Neuron (in vitro differentiated cells): ENCODE data around the gene ZNF423.

Experiments used
- H2AFZ ChIP-seq: one replicate; pipeline ENCODE4 v1.6.1; 2013; ENCODE audit warnings: low read depth, mild to moderate bottlenecking, inconsistent platforms, low read length, moderate library complexity
- H3K27me3 ChIP-seq: one replicate; pipeline ENCODE4 v1.6.1; 2013; ENCODE audit warnings: low read length; ENCODE audit not compliant: insufficient read depth
- H3K36me3 ChIP-seq: one replicate; pipeline ENCODE4 v1.6.1; 2013; ENCODE audit warnings: low read length; ENCODE audit not compliant: insufficient read depth
- H3K4me1 ChIP-seq: one replicate; pipeline ENCODE4 v1.6.1; 2013; ENCODE audit warnings: low read length; ENCODE audit not compliant: insufficient read depth
- H3K4me3 ChIP-seq: 2 replicates; pipeline ENCODE4 v1.5.1; 2013; ENCODE audit warnings: mild to moderate bottlenecking, low read length, moderate library complexity
- H3K9me3 ChIP-seq: one replicate; pipeline ENCODE4 v1.6.1; 2013; ENCODE audit warnings: low read length

ZNF423 gene

DNA sequence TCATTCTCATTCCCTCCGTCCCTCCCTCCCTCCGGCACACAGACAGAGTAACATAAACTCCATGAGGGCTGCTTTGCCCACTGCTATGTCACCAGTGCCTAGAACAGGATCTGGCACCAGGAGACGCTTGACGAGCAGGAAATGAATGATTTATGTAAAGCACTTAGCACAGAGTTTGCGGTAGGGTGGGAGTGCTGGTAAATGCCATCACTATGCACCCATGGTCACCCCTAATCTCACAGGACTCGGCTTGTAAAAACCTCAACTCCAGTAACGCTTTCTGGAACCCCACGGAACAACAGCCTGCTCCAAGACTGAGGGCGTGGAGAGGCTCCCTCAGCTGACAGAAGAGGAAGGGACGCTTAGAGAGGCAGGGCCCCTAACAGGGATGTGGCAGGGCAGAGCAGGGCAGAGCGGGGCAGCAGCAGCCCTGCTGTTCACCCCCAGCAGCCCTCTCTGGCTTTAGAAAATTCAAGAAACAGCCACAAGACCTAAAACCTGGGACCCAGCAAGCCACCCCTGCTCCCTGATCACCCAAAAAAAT lies 325.4 kb downstream of the ZNF423 start:
- Histone ChIP-seq H2AFZ (no peak overlapping the region), H3K4me3 (no peak overlapping the region), H3K36me3 (no peaks in the 10 kb centered on the region), H3K27me3 (no peaks in the 10 kb centered on the region), H3K9me3 (no peaks in the 10 kb centered on the region), H3K4me1 (peaks cover 46% of the 10 kb centered on the region)

DNA sequence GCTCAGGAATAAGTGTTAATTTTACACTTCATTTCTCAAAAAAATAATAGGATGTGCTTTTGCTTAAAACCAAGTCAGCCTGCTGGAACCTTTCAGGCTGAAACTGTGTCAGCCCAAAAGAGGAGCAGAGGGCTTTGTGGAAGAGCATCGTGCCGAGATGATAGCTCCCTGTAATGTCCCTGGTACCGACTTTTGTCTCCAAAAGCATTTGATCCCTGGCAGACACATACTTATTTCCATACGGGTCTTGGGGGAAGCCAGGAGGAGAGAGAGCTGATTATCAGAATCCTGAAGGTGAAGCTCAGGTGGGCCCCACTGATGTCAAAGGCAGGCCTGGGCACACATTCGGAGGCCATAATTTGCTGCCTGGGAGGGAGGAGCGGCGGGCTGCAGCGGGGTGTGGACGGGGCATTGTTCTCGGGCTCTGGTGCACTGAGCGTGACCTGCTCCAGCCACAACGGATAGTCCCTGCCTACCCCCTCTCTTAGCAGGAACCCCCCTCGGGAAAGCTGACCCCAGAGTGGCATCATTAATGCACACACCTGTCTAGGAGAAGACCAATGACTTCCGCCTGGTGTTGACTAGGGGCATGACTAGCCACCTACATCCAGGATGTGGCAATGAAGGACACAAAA lies 326.4 kb downstream of the ZNF423 start:
- Histone ChIP-seq H3K4me3 (no peak overlapping the region), H3K27me3 (no peaks in the 10 kb centered on the region), H3K4me1 (peaks cover 46% of the 10 kb centered on the region), H3K9me3 (no peaks in the 10 kb centered on the region), H3K36me3 (no peaks in the 10 kb centered on the region), H2AFZ (no peak overlapping the region)

DNA sequence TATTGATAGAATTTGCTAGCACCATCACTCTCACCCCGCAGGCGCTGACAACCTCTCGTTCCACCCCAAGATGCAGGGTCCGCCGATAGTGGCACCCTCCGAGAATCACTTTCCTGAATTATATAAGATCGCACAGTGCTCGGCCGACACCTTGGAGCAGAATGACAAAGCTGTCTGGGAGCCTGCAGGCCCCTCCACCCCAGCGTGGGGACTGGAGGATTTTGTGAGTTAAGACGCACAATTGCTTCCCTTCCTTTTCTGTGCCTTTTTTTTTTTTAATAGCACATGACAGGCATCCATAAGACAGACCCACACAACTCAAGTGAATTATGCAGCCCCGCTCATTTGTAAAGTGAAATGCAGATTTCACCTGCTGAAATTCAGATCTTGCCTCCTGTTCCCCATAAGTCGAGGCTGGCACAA lies 327.0 kb downstream of the ZNF423 start:
- H3K4me1 ChIP-seq: peaks cover 46% of the 10 kb centered on the region

DNA sequence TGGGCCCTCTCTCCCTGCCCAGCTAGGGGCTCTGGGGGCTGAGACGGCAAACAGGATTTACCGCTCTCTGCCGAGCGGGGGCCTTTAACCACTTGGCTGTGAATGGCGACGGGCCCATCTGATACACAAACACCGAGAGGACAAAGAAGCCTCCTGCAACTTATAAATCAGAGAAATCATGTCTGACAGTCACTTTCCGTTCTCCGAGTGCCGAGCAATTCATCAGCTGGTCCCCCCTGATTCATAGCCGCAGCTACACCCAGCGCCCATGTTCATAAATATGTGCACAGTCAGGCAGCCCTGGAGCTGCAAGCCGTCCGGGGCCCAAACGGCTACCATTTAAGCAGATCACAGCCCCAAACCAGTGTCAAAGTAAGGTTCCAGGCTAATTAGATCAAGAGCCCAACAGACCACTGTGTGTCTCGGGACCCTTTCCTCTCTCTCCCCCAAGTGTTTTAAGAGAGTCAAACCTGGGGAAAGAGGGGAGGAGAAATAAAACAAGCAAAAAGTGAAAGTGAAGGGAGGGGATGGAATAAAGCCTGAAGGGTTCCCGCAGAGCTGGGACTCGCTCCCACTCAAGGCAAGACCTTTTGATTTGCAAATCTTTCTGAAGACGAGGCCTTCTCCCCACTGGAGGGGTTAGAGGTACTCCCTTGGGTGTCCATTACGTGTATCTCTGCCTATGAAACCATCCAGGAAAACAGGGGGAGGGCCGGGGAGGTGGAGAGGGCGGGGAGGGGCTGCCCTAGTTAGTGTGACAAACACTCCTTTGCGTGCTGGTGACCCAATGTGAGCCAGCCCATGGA lies 327.6 kb downstream of the ZNF423 start:
- Histone ChIP-seq H3K4me1 (peaks cover 45% of the 10 kb centered on the region), H2AFZ (no peak overlapping the region), H3K27me3 (no peaks in the 10 kb centered on the region), H3K36me3 (peaks cover 9% of the 10 kb centered on the region), H3K9me3 (no peaks in the 10 kb centered on the region), H3K4me3 (no peak overlapping the region)

More for the DNA sequence above, 327.0 kb downstream of the ZNF423 start:
- Histone ChIP-seq H3K4me3 (no peak overlapping the region), H3K27me3 (no peaks in the 10 kb centered on the region), H2AFZ (no peak overlapping the region), H3K9me3 (no peaks in the 10 kb centered on the region), H3K36me3 (peaks cover 4% of the 10 kb centered on the region)

DNA sequence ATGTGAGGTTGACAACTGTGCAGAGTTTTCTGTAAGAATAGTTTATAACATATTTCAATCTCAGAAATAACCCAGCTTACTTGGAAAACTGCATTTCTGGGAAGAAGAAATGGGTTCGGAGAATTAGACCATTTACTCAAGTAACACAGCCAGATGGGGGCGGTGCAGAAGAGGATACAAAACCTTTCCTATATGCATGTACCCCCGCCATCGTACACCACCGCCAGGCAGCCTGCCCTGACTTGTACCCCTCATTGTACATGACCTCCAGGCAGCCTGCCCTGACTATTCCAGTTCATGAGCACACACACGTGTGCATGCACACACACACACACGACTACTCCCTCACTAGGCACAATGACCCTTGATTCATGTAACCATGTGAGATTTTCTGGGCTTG lies 328.3 kb downstream of the ZNF423 start:
- Histone ChIP-seq H2AFZ (no peak overlapping the region), H3K27me3 (no peaks in the 10 kb centered on the region), H3K4me3 (no peak overlapping the region), H3K4me1 (peaks cover 39% of the 10 kb centered on the region), H3K36me3 (peaks cover 15% of the 10 kb centered on the region), H3K9me3 (no peaks in the 10 kb centered on the region)

DNA sequence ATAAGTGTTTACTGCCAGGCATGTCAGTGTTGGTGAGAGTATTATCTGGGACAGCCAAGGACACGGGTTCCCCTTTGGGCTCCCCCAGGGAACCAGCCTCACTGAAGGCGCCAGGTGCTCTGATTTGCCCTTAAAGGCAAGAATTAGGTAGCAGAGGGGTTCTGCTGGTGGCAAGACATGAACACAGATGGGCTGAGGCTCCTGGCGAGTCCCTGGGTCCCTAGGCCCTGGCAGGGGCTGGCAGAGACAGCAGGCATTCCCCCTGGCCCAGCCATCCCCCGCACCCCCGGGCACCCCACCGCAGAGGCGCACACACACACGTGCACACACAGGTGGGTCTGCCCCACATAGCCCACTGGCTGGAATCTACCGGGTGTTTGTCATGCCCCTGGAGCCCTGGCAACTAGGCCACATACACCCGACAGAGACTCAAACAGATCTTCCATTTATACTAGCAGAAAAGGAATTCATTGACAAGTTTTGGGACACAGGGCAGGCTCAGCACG lies 329.0 kb downstream of the ZNF423 start:
- H3K4me1 ChIP-seq: peaks cover 33% of the 10 kb centered on the region
- H2AFZ ChIP-seq: no peak overlapping the region
- no peaks in the 10 kb centered on the region for H3K27me3 ChIP-seq
- peaks cover 22% of the 10 kb centered on the region for H3K36me3 ChIP-seq
- H3K9me3 ChIP-seq: no peaks in the 10 kb centered on the region
- no peak overlapping the region for H3K4me3 ChIP-seq

DNA sequence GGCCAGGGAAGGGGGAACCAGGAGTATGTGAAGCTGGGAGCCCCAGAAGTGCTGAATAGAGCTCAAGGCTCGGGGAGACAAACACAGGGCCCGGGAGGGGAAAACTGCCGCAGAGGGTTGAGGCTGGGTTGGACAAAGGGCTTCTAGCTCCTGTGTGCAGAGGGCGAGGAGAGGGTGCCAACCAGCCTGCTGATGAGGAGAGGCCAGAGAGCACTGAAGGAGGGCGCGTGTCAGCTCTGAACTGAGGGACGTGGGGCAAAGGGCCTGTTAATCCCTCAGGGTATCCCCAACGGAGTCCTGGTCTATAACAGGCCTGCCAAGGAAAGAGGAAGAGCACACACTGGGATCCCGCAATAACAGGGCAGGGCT lies 331.0 kb downstream of the ZNF423 start:
- Histone ChIP-seq H3K27me3 (no peaks in the 10 kb centered on the region), H3K4me3 (no peak overlapping the region), H2AFZ (no peak overlapping the region), H3K9me3 (no peaks in the 10 kb centered on the region), H3K36me3 (peaks cover 30% of the 10 kb centered on the region), H3K4me1 (peaks cover 19% of the 10 kb centered on the region)

DNA sequence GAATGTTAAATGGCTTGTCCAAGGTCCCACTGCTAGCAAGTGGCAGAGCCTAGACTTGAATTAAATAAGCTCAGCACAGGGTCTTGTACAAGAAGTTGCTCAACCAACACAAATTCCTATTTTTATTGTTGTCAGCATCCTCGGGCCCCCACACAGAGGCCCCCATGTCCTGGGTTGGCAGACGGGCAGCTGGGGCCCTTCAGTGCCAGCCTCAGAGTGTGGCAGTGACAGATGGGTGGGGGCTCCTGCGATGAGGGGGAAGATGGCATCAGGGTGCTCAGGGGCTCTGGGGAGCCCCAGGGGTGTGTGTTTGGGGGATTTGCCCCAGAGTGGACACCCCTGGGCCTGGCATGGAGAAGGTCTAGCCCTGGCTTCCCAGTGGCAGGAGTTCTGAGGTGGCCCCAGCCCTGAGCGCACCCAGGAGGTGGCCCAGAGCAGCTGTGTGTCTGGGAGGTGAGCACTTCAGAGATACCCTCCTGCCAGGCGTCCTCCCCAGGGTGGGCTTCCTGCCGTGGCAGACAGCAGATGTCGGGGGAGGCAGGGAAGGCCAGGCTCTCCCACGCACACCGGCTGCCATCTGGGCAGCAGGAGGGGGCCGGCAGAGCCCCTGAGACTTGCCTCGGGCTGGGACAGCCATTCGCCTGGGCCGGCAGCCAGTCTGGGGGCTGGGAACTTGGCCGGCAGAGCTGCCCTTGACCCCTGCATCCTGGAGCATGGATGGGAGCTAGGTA lies 331.5 kb downstream of the ZNF423 start:
- peaks cover 13% of the 10 kb centered on the region for H3K4me1 ChIP-seq
- peaks cover 34% of the 10 kb centered on the region for H3K36me3 ChIP-seq
- H3K27me3 ChIP-seq: no peaks in the 10 kb centered on the region
- no peak overlapping the region for H2AFZ ChIP-seq
- no peak overlapping the region for H3K4me3 ChIP-seq
- H3K9me3 ChIP-seq: no peaks in the 10 kb centered on the region

DNA sequence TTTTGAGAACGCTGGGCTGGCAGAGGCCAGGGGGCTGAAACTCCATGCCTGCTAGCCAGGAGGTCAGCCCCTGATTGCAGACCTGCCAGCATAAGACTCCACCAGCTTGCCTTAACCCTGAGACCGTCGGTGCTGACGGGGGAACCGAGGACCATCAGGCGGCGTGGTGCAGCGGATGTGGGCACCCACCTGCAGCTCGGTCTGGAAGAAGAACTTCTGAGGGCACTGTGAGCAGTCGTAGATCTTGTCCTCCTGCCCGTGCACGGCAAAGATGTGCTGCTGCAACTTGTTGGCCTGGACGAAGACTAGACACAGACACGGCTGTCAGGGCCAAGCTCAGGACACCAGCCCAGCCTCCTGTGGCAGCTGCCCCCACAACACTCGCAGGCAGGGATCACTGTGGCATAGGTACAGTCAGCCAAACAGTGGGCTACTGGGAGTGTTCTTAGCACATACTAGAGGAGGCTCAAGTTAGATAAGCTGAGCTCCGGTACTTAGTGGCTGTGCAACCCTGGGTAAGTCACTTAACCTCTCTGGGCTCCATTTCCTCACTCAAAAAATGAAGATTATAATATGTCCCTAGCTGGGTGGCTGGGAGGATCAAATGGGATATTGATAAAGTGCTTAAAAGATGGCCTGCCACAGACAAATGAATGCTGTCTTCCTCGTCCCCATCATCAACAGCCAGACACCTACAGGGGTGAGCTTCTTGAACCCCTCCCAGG lies 332.3 kb downstream of the ZNF423 start:
- Histone ChIP-seq H2AFZ (no peak overlapping the region), H3K36me3 (peaks cover 34% of the 10 kb centered on the region), H3K9me3 (no peaks in the 10 kb centered on the region), H3K27me3 (no peaks in the 10 kb centered on the region), H3K4me1 (peaks cover 5% of the 10 kb centered on the region), H3K4me3 (no peak overlapping the region)

DNA sequence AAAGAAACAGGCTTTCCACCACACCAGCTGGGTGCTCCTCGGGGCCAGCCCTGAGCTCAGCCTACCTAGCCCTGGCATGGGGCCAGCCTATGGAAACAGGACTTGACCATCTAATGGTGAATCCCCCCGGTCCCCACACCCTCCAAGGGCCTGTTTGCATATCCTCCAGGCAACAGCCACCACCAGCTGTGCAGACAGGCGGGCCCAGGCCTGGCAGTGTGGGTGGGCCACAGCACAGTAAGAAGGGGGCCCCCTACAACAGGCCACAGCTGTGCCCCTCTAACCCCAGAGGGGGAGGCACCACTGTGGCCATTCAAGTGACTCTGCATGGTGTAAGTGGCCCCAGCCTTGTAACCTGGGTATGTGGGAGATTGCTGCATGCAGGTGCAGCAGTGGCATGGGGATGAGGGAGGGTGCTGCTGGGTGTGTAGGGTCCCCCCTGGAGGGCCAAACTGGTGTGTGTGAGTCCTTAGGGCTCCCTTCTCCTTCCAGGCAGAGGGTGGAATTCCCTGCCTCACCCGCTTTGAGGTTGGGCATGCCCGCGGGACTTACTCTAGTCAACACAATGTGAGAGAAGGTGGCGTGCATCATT lies 334.1 kb downstream of the ZNF423 start:
- Histone ChIP-seq H3K4me3 (no peak overlapping the region), H3K36me3 (peaks cover 34% of the 10 kb centered on the region)

DNA sequence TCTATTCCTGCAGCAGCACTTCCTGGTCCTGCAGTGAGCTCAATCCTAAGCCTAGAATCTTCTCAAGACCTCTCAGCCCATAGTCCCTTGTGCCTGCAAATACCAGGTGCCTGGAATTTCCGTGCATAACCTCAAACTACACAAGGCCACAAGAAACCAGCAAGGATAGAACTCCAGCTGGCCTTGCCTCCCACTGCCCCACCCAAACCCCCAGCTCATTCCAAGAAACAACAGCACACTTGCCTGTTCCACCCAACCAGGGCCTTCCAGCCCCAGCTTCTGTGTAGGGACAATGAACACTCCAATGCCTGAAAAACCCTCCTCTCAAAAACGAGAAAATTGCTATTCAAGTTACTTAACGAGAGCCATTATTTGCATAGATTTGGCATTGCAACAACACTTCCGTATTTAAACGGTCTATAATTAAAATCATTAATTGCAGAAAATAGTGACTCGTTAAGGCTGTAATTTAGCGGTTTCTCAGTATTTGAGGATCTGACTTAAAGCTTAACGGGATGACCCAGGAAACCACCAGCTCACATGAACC lies 335.3 kb downstream of the ZNF423 start:
- H3K4me3 ChIP-seq: no peak overlapping the region
- no peaks in the 10 kb centered on the region for H3K27me3 ChIP-seq
- peaks cover 34% of the 10 kb centered on the region for H3K36me3 ChIP-seq
- H2AFZ ChIP-seq: no peak overlapping the region
- H3K9me3 ChIP-seq: no peaks in the 10 kb centered on the region
- no peaks in the 10 kb centered on the region for H3K4me1 ChIP-seq

More for the DNA sequence above, 334.1 kb downstream of the ZNF423 start:
- H3K9me3 ChIP-seq: no peaks in the 10 kb centered on the region
- H3K27me3 ChIP-seq: no peaks in the 10 kb centered on the region
- H2AFZ ChIP-seq: no peak overlapping the region
- H3K4me1 ChIP-seq: no peaks in the 10 kb centered on the region

DNA sequence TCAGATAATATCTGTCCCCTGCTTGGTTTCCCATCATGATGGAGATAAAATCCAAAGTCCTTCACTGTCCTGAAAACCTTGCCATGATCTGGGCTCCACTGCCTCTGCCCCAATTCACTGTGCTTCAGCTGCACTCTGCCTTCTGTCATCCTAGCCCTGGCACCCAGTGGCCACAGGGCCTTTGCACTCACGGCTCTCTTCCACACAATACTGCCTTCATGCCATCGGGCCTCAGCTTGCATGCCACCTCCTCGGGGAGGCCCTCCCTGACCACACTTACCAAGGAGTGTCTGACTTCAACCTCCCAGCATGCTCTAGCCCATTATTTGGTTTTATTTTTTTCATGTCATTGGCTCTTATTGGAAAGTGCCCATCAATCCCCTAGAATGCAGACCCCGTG lies 336.2 kb downstream of the ZNF423 start:
- Histone ChIP-seq H3K4me3 (no peak overlapping the region), H2AFZ (no peak overlapping the region), H3K4me1 (no peaks in the 10 kb centered on the region), H3K36me3 (peaks cover 34% of the 10 kb centered on the region), H3K9me3 (no peaks in the 10 kb centered on the region), H3K27me3 (no peaks in the 10 kb centered on the region)
